HepG2 (cell line): Measurements from ENCODE around the gene GTF2H4. TPM values are rescaled to one million over a fixed set of nuclear protein-coding genes. Genes with fewer than 3 reads are reported as not detected.
A peak's percentile ranks its signal among the peaks of the same experiment; 100 is the strongest.

Source experiments
- CENPT ChIP-seq: sonication (generic); formaldehyde crosslinking; IDR thresholded peaks from 2 replicates; pipeline ENCODE4 v1.8.0; 2022; ENCODE audit warnings: low read depth, mild to moderate bottlenecking, moderate library complexity, missing genetic modification reagents
- DR1 ChIP-seq: sonication (generic); formaldehyde crosslinking; IDR thresholded peaks from 2 replicates; pipeline ENCODE4 v1.8.0; 2021; ENCODE audit warnings: mild to moderate bottlenecking, missing genetic modification reagents, inconsistent platforms
- HCFC1 ChIP-seq: fragments of 150-350 bp; IDR thresholded peaks from 2 replicates; pipeline ENCODE4 v1.6.1; 2014; ENCODE audit warnings: low read depth, low read length
- MTF2 ChIP-seq: sonication (generic); formaldehyde crosslinking; IDR thresholded peaks from 2 replicates; pipeline ENCODE4 v1.5.0; 2020; ENCODE audit warnings: missing genetic modification reagents, borderline replicate concordance
- PHF5A ChIP-seq: IDR thresholded peaks from one replicate; pipeline ENCODE4 v1.6.1; 2018; ENCODE audit warnings: low read depth, missing genetic modification reagents; ENCODE audit not compliant: unreplicated experiment
- PHF8 ChIP-seq: sonication (generic); formaldehyde crosslinking; IDR thresholded peaks from 2 replicates; pipeline ENCODE4 v1.5.0; 2020; ENCODE audit warnings: missing genetic modification reagents
- POLR2G ChIP-seq: fragments of 200-400 bp; formaldehyde crosslinking; IDR thresholded peaks from 2 replicates; pipeline ENCODE4 v1.6.1; 2018; ENCODE audit warnings: mild to moderate bottlenecking, low read depth, low read length, moderate library complexity
- PPARG ChIP-seq: conservative IDR thresholded peaks from 2 replicates; pipeline ENCODE4 v1.6.1; 2016; ENCODE audit warnings: missing biosample characterization, missing genetic modification reagents
- RAD51 ChIP-seq: fragments of 450-650 bp; IDR thresholded peaks from 2 replicates; pipeline ENCODE4 v1.6.1; 2016; ENCODE audit warnings: borderline replicate concordance
- ZFP1 ChIP-seq: IDR thresholded peaks from 2 replicates; pipeline ENCODE4 v1.6.1; 2016
- ZFP36L2 ChIP-seq: sonication (generic); formaldehyde crosslinking; IDR thresholded peaks from 2 replicates; pipeline ENCODE4 v1.4.0; 2020; ENCODE audit warnings: missing genetic modification reagents
- ZNF20 ChIP-seq: sonication (generic); formaldehyde crosslinking; IDR thresholded peaks from 2 replicates; pipeline ENCODE4 v1.4.0; 2020; ENCODE audit warnings: mild to moderate bottlenecking, moderate library complexity, missing genetic modification reagents
- ZNF326 ChIP-seq: sonication (generic); formaldehyde crosslinking; IDR thresholded peaks from 2 replicates; pipeline ENCODE4 v1.4.0; 2020; ENCODE audit warnings: missing genetic modification reagents, borderline replicate concordance
- ZSCAN25 ChIP-seq: sonication (generic); formaldehyde crosslinking; IDR thresholded peaks from 2 replicates; pipeline ENCODE4 v1.8.0; 2022; ENCODE audit warnings: mild to moderate bottlenecking, missing genetic modification reagents
- ZSCAN9 ChIP-seq: IDR thresholded peaks from 2 replicates; pipeline ENCODE4 v1.6.1; 2016; ENCODE audit warnings: borderline replicate concordance
- polyA plus RNA-seq, 8 experiments: library from polyadenylated mRNA; depleted of rRNA in 3 of 8; stranded (reverse) in 7 of 8; unstranded in 1 of 8; fragments of >200 nt; fragmentation: Illumina TruSeq in 4 of 8; extraction: Trizol in 4 of 8; gene quantifications; 2 replicates each; pipeline versions ENCODE4 v1.2.1 to v1.2.3, GENCODE V29; 2011 to 2016; ENCODE audit warnings: low read depth in 4 of 8, missing spikeins in 1 of 8, mixed read lengths in 1 of 8; ENCODE audit not compliant: insufficient read depth in 1 of 8
- total RNA-seq, 5 experiments: library from RNA; depleted of rRNA; stranded (reverse); fragments of >200 nt; fragmentation: Illumina TruSeq; extraction: Trizol; gene quantifications; 2 replicates each; pipeline ENCODE4 v1.2.3, GENCODE V29; 2016; ENCODE audit warnings: low read depth in 1 of 5
- TF ChIP-seq, protein P1 (sequence below): sonication (generic); formaldehyde crosslinking; IDR thresholded peaks from 2 replicates; pipeline ENCODE4 v1.8.0; 2022; ENCODE audit warnings: mild to moderate bottlenecking, missing genetic modification reagents, borderline replicate concordance
- TF ChIP-seq, protein P2 (sequence below): sonication (generic); formaldehyde crosslinking; IDR thresholded peaks from 2 replicates; pipeline ENCODE4 v1.4.0; 2020; ENCODE audit warnings: mild to moderate bottlenecking, missing genetic modification reagents
- TF ChIP-seq, protein P3 (sequence below): IDR thresholded peaks from 2 replicates; pipeline ENCODE4 v1.6.1; 2016; ENCODE audit warnings: mild to moderate bottlenecking
- TF ChIP-seq, protein P4 (sequence below): sonication (generic); formaldehyde crosslinking; IDR thresholded peaks from 2 replicates; pipeline ENCODE4 v1.8.1; 2023; ENCODE audit warnings: mild to moderate bottlenecking, inconsistent platforms, moderate library complexity, missing genetic modification reagents, borderline replicate concordance

The GTF2H4 gene
- total and polyA plus RNA-seq, 2 of the 13 experiments (the other 11 are each of a cell fraction or from before 2014, with no cell fraction given): 15.9 to 49.3 TPM

DNA sequence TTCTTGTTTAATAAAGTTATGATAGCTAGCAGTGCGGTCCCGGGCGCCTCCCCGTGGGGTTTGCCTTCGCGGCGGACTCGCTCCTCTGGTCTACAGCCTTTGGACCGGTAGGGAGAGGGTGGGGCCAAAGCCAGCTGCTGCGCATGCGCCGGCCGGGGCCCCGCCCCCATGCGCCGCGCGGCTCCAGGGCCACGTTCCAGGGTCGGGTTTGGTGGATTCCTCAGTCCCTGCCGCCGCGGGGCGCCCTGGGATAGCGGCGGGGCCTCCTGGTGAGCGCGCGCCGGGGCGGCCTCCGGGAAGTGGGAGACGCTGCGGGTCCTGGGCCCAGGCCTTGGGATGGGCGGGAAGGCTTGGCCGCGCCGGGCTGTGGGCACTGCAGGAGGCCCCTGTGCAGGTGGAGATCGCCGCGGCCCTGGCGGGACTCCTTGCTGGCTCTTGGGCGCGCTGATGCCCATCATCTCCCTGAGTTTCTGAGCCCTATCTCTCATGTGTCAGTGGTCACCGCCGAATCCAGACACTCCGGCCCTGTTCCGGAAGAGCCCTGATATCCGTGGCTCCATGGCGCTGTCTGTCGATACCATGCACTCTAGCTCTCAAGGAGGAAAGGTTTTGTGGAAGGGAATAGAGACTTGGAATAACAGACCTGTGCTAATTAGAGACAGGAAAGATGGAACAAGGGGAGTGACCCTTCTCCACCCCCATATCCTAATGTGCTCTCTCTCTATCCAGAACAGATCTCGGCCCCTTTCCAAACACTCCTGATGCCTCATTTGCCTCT lies 6.3 kb downstream of the GTF2H4 start, which contains the start of gene VARS2 (continued):
- TF ChIP-seq, protein P1, sequence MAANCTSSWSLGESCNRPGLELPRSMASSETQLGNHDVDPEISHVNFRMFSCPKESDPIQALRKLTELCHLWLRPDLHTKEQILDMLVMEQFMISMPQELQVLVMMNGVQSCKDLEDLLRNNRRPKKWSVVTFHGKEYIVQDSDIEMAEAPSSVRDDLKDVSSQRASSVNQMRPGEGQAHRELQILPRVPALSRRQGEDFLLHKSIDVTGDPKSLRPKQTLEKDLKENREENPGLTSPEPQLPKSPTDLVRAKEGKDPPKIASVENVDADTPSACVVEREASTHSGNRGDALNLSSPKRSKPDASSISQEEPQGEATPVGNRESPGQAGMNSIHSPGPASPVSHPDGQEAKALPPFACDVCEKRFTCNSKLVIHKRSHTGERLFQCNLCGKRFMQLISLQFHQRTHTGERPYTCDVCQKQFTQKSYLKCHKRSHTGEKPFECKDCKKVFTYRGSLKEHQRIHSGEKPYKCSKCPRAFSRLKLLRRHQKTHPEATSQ (CRISPR knock-in tag): peak; percentile 77; the same call in 1 of the 2 replicates
- TF ChIP-seq, protein P2, sequence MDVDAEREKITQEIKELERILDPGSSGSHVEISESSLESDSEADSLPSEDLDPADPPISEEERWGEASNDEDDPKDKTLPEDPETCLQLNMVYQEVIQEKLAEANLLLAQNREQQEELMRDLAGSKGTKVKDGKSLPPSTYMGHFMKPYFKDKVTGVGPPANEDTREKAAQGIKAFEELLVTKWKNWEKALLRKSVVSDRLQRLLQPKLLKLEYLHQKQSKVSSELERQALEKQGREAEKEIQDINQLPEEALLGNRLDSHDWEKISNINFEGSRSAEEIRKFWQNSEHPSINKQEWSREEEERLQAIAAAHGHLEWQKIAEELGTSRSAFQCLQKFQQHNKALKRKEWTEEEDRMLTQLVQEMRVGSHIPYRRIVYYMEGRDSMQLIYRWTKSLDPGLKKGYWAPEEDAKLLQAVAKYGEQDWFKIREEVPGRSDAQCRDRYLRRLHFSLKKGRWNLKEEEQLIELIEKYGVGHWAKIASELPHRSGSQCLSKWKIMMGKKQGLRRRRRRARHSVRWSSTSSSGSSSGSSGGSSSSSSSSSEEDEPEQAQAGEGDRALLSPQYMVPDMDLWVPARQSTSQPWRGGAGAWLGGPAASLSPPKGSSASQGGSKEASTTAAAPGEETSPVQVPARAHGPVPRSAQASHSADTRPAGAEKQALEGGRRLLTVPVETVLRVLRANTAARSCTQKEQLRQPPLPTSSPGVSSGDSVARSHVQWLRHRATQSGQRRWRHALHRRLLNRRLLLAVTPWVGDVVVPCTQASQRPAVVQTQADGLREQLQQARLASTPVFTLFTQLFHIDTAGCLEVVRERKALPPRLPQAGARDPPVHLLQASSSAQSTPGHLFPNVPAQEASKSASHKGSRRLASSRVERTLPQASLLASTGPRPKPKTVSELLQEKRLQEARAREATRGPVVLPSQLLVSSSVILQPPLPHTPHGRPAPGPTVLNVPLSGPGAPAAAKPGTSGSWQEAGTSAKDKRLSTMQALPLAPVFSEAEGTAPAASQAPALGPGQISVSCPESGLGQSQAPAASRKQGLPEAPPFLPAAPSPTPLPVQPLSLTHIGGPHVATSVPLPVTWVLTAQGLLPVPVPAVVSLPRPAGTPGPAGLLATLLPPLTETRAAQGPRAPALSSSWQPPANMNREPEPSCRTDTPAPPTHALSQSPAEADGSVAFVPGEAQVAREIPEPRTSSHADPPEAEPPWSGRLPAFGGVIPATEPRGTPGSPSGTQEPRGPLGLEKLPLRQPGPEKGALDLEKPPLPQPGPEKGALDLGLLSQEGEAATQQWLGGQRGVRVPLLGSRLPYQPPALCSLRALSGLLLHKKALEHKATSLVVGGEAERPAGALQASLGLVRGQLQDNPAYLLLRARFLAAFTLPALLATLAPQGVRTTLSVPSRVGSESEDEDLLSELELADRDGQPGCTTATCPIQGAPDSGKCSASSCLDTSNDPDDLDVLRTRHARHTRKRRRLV: peak; percentile 91; the same call in 1 of the 2 replicates
- TF ChIP-seq POLR2G (peak; percentile 98), ZNF326 (CRISPR knock-in tag) (no peak), PHF5A (CRISPR knock-in tag) (peak; percentile 84), DR1 (peak; percentile 93), HCFC1 (no peak; the same call in 1 of the 2 replicates), CENPT (CRISPR knock-in tag) (peak; percentile 87), PPARG (CRISPR knock-in tag) (peak; percentile 73), ZSCAN25 (CRISPR knock-in tag) (peak; percentile 79), MTF2 (peak; percentile 89; the same call in 1 of the 2 replicates), RAD51 (no peak), ZSCAN9 (CRISPR knock-in tag) (peak; percentile 93), ZFP1 (CRISPR knock-in tag) (peak; percentile 79; the same call in 1 of the 2 replicates), ZNF20 (peak; percentile 95), PHF8 (CRISPR knock-in tag) (peak; percentile 98), ZFP36L2 (CRISPR knock-in tag) (peak; percentile 55; the same call in 1 of the 2 replicates)
- TF ChIP-seq, protein P3, sequence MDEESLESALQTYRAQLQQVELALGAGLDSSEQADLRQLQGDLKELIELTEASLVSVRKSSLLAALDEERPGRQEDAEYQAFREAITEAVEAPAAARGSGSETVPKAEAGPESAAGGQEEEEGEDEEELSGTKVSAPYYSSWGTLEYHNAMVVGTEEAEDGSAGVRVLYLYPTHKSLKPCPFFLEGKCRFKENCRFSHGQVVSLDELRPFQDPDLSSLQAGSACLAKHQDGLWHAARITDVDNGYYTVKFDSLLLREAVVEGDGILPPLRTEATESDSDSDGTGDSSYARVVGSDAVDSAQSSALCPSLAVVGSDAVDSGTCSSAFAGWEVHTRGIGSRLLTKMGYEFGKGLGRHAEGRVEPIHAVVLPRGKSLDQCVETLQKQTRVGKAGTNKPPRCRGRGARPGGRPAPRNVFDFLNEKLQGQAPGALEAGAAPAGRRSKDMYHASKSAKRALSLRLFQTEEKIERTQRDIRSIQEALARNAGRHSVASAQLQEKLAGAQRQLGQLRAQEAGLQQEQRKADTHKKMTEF (CRISPR knock-in tag): peak; percentile 98
- TF ChIP-seq, protein P4, sequence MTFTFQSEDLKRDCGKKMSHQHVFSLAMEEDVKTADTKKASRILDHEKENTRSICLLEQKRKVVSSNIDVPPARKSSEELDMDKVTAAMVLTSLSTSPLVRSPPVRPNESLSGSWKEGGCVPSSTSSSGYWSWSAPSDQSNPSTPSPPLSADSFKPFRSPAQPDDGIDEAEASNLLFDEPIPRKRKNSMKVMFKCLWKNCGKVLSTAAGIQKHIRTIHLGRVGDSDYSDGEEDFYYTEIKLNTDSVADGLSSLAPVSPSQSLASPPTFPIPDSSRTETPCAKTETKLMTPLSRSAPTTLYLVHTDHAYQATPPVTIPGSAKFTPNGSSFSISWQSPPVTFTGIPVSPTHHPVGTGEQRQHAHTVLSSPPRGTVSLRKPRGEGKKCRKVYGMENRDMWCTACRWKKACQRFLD (CRISPR knock-in tag): peak; percentile 79; the same call in 1 of the 2 replicates
